H1 (cell line): ENCODE measurements around the gene NPHP4. TPM values are rescaled to one million over a fixed set of nuclear protein-coding genes. Genes with fewer than 3 reads are reported as not detected.

Experiments
- CTCF ChIA-PET: fragments of 300-600 bp; sonication (Branson Sonifier 250); formaldehyde crosslinking; loops from one replicate; lab custom pipeline; 2021; ENCODE audit not compliant: partially characterized antibody; lab: Charles Lee
- POLR2A ChIA-PET: fragments of 300-600 bp; sonication (Branson Sonifier 250); formaldehyde crosslinking; loops from one replicate; lab custom pipeline; 2021; ENCODE audit warnings: inconsistent platforms; ENCODE audit not compliant: partially characterized antibody; lab: Charles Lee
- DNase-seq, 2 experiments: peaks; one replicate each; pipeline versions ENCODE4 v3.0.0 to v3.0.0-alpha.2; 2010 to 2022; ENCODE audit warnings: low spot score in 2 of 2, low read depth in 1 of 2, mixed read lengths in 1 of 2
- FAIRE-seq: peaks from 2 replicates; lab custom pipeline; 2011; peaks lifted over from hg19 to GRCh38; lab: Jason Lieb, UNC
- H2AFZ ChIP-seq: 2 replicates; pipeline ENCODE4 v1.8.1; 2012; ENCODE audit warnings: low read length, inconsistent platforms
- H2AK5ac ChIP-seq: 2 replicates; pipeline ENCODE4 v1.6.1; 2013; ENCODE audit warnings: low read depth, low read length
- H2BK120ac ChIP-seq: replicated peaks from 2 replicates; pipeline ENCODE3; 2013; ENCODE audit warnings: low read depth, low read length, inconsistent platforms
- H2BK12ac ChIP-seq: 2 replicates; pipeline ENCODE4 v1.6.1; 2013; ENCODE audit warnings: low read depth, low read length
- H2BK15ac ChIP-seq: 2 replicates; pipeline ENCODE4 v1.6.1; 2013; ENCODE audit warnings: low read length
- H2BK20ac ChIP-seq: 2 replicates; pipeline ENCODE4 v1.6.1; 2013; ENCODE audit warnings: low read length
- H2BK5ac ChIP-seq: 2 replicates; pipeline ENCODE4 v1.6.1; 2013; ENCODE audit warnings: low read depth, low read length
- H3K14ac ChIP-seq: 2 replicates; pipeline ENCODE4 v1.6.1; 2013; ENCODE audit warnings: inconsistent platforms; ENCODE audit not compliant: insufficient read length
- H3K18ac ChIP-seq: 2 replicates; pipeline ENCODE4 v1.6.1; 2013; ENCODE audit warnings: low read length; ENCODE audit errors: extremely low read depth
- H3K23ac ChIP-seq: 2 replicates; pipeline ENCODE4 v1.6.1; 2013; ENCODE audit warnings: inconsistent platforms; ENCODE audit not compliant: insufficient read length
- H3K23me2 ChIP-seq: 2 replicates; pipeline ENCODE4 v1.6.1; 2013; ENCODE audit warnings: low read depth, low read length
- H3K27ac ChIP-seq: 2 replicates; pipeline ENCODE4 v1.6.1; 2011; ENCODE audit warnings: low read depth, low read length, inconsistent platforms
- H3K27me3 ChIP-seq, 4 experiments: replicated peaks in 1 of 4; 1 replicate in 1 of 4; 2 replicates in 3 of 4; pipeline versions ENCODE4 v1.6.1 to v1.8.1; 2011 to 2013; ENCODE audit warnings: low read length in 3 of 4, mild to moderate bottlenecking in 3 of 4, inconsistent platforms in 2 of 4, mixed read lengths in 2 of 4, moderate library complexity in 1 of 4; ENCODE audit not compliant: control insufficient read depth in 3 of 4, insufficient read depth in 3 of 4; ENCODE audit errors: extremely low read depth in 1 of 4
- H3K36me3 ChIP-seq, 4 experiments: 2 replicates each; pipeline versions ENCODE4 v1.6.1 to v1.8.1; 2011 to 2013; ENCODE audit warnings: mild to moderate bottlenecking in 4 of 4, low read length in 3 of 4, moderate library complexity in 2 of 4, control low read depth in 1 of 4, inconsistent platforms in 1 of 4; ENCODE audit not compliant: insufficient read depth in 4 of 4, control insufficient read depth in 2 of 4
- H3K4ac ChIP-seq: replicated peaks from 2 replicates; pipeline ENCODE3; 2013; ENCODE audit warnings: low read length, low read depth, mixed read lengths, inconsistent platforms; ENCODE audit not compliant: insufficient read length
- H3K4me1 ChIP-seq, 4 experiments: replicated peaks in 1 of 4; 1 replicate in 1 of 4; 2 replicates in 3 of 4; pipeline versions ENCODE4 v1.6.1 to v1.8.1; 2011 to 2013; ENCODE audit warnings: low read length in 3 of 4, inconsistent platforms in 2 of 4, mixed read lengths in 1 of 4; ENCODE audit not compliant: insufficient read depth in 4 of 4, control insufficient read depth in 3 of 4
- H3K4me2 ChIP-seq, 2 experiments: 2 replicates each; pipeline versions ENCODE4 v1.6.1 to v1.8.1; 2011 to 2013; ENCODE audit warnings: low read depth in 2 of 2, low read length in 2 of 2, control low read depth in 1 of 2, inconsistent platforms in 1 of 2, mild to moderate bottlenecking in 1 of 2; ENCODE audit not compliant: insufficient read depth in 1 of 2
- H3K4me3 ChIP-seq, 4 experiments: fragments of 200-600, 300-600 bp in 1 of 4; sonication (generic), shearing (Covaris generic), sonication (Bioruptor Twin) in 1 of 4; 2 replicates each; pipeline versions ENCODE4 v1.5.1 to v1.8.1; 2011 to 2016; ENCODE audit warnings: low read length in 4 of 4, low read depth in 3 of 4, control low read depth in 2 of 4, inconsistent platforms in 2 of 4, mild to moderate bottlenecking in 2 of 4, mixed read lengths in 1 of 4, moderate library complexity in 1 of 4; ENCODE audit not compliant: insufficient read depth in 2 of 4; ENCODE audit errors: extremely low read depth in 1 of 4
- H3K56ac ChIP-seq: replicated peaks from 2 replicates; pipeline ENCODE3; 2013; ENCODE audit warnings: low read depth, mild to moderate bottlenecking, mixed read lengths, low read length, inconsistent platforms; ENCODE audit not compliant: insufficient read length
- H3K79me1 ChIP-seq: 2 replicates; pipeline ENCODE4 v1.6.1; 2013; ENCODE audit warnings: low read depth, low read length, control low read depth
- H3K79me2 ChIP-seq, 2 experiments: 2 replicates each; pipeline versions ENCODE4 v1.6.1 to v1.8.1; 2012 to 2013; ENCODE audit warnings: low read length in 2 of 2, mild to moderate bottlenecking in 2 of 2, inconsistent platforms in 1 of 2; ENCODE audit not compliant: insufficient read depth in 2 of 2, control insufficient read depth in 1 of 2
- H3K9ac ChIP-seq, 4 experiments: replicated peaks in 1 of 4; 1 replicate in 1 of 4; 2 replicates in 3 of 4; pipeline versions ENCODE4 v1.6.1 to v1.8.1; 2011 to 2013; ENCODE audit warnings: low read depth in 3 of 4, low read length in 3 of 4, control low read depth in 2 of 4, mild to moderate bottlenecking in 2 of 4, moderate library complexity in 2 of 4, inconsistent platforms in 1 of 4; ENCODE audit errors: extremely low read depth in 1 of 4
- H3K9me3 ChIP-seq, 2 experiments: 2 replicates each; pipeline versions ENCODE4 v1.6.1 to v1.8.1; 2012 to 2013; ENCODE audit warnings: mild to moderate bottlenecking in 2 of 2, moderate library complexity in 2 of 2, control low read depth in 1 of 2, inconsistent platforms in 1 of 2, low read depth in 1 of 2, low read length in 1 of 2, mixed read lengths in 1 of 2; ENCODE audit not compliant: insufficient read depth in 2 of 2
- H4K20me1 ChIP-seq, 2 experiments: replicated peaks in 1 of 2; 2 replicates each; pipeline versions ENCODE3 to v1.8.1; 2011 to 2013; ENCODE audit warnings: inconsistent platforms in 2 of 2, low read length in 2 of 2, mild to moderate bottlenecking in 1 of 2; ENCODE audit not compliant: insufficient read depth in 2 of 2, control insufficient read depth in 1 of 2
- H4K5ac ChIP-seq: 2 replicates; pipeline ENCODE4 v1.6.1; 2013; ENCODE audit warnings: low read length, low read depth, mixed read lengths, inconsistent platforms; ENCODE audit not compliant: insufficient read length
- H4K8ac ChIP-seq: 2 replicates; pipeline ENCODE4 v1.8.0; 2013; ENCODE audit warnings: mild to moderate bottlenecking, moderate library complexity, low read length, inconsistent platforms; ENCODE audit not compliant: insufficient read depth; ENCODE audit errors: extremely low read depth
- H4K91ac ChIP-seq: replicated peaks from 2 replicates; pipeline ENCODE3; 2013; ENCODE audit warnings: low read length, mixed read lengths, inconsistent platforms; ENCODE audit not compliant: insufficient read length
- CREB1 ChIP-seq: IDR thresholded peaks from 2 replicates; pipeline ENCODE4 v1.6.1; 2012; ENCODE audit warnings: inconsistent platforms
- RFX5 ChIP-seq: IDR thresholded peaks from 2 replicates; pipeline ENCODE4 v1.6.1; 2011; ENCODE audit warnings: low read depth, low read length, improper control_type of control experiment, borderline replicate concordance
- RNF2 ChIP-seq: fragments of 200-900, 300-1000 bp; sonication (generic); IDR thresholded peaks from 2 replicates; pipeline ENCODE4 v1.7.1; 2016; ENCODE audit warnings: borderline replicate concordance, low read depth, mild to moderate bottlenecking, antibody characterized with exemption, low read length; ENCODE audit not compliant: poor library complexity, severe bottlenecking; ENCODE audit errors: missing control alignments
- SP2 ChIP-seq: IDR thresholded peaks from 2 replicates; pipeline ENCODE4 v1.6.1; 2012; ENCODE audit warnings: mild to moderate bottlenecking, low read length, inconsistent platforms
- TEAD4 ChIP-seq: IDR thresholded peaks from 2 replicates; pipeline ENCODE4 v1.6.1; 2012; ENCODE audit warnings: low read depth, low read length, inconsistent platforms, mixed read lengths
- WGBS, 2 experiments: shearing (Covaris generic) in 1 of 2; methylation state at CpG; one replicate each; pipeline versions ENCODE4 v1.1.6 to v1.1.7; 2013 to 2015; ENCODE audit warnings: low lambda C conversion rate in 2 of 2, mixed read lengths in 2 of 2, inconsistent platforms in 1 of 2, low coverage in 1 of 2, missing lambda C conversion rate in 1 of 2; ENCODE audit not compliant: insufficient replicate concordance in 2 of 2, insufficient coverage in 1 of 2, insufficient read length in 1 of 2; ENCODE audit errors: extremely low coverage in 1 of 2, missing lambda C conversion rate in 1 of 2; 5-methylcytosine and 5-hydroxymethylcytosine counted together
- polyA plus RNA-seq, 7 experiments: library from polyadenylated mRNA; depleted of rRNA in 3 of 7; stranded (reverse) in 5 of 7; unstranded in 2 of 7; fragments of >200 nt in 5 of 7; fragments of 200-250 nt in 2 of 7; gene quantifications; 1 replicate in 5 of 7; 2 replicates in 1 of 7; 4 replicates in 1 of 7; pipeline versions ENCODE4 v1.2.1 to v1.2.3, GENCODE V29; 2011 to 2013; ENCODE audit warnings: missing spikeins in 2 of 7, mixed read lengths in 2 of 7
- total RNA-seq: library from RNA; stranded (reverse); fragmentation: NEBNext Ultra II Directional; extraction: Animal tissue kit (Norgen Biotek cat#: 25700); gene quantifications from 2 replicates; pipeline ENCODE4 v1.2.1, GENCODE V29; 2021
- TF ChIP-seq, protein P1 (sequence below): IDR thresholded peaks from 2 replicates; pipeline ENCODE4 v1.6.1; 2012; ENCODE audit warnings: low read length, inconsistent platforms
- TF ChIP-seq, protein P2 (sequence below): IDR thresholded peaks from 2 replicates; pipeline ENCODE4 v1.6.1; 2012; ENCODE audit warnings: inconsistent platforms
- TF ChIP-seq, protein P3 (sequence below): IDR thresholded peaks from 2 replicates; pipeline ENCODE4 v1.6.1; 2012; ENCODE audit warnings: inconsistent platforms

Gene NPHP4
- total and polyA plus RNA-seq, 2 of the 8 experiments (the other 6 are each of a cell fraction or from before 2014, with no cell fraction given): 5.8 to 14.0 TPM

DNA sequence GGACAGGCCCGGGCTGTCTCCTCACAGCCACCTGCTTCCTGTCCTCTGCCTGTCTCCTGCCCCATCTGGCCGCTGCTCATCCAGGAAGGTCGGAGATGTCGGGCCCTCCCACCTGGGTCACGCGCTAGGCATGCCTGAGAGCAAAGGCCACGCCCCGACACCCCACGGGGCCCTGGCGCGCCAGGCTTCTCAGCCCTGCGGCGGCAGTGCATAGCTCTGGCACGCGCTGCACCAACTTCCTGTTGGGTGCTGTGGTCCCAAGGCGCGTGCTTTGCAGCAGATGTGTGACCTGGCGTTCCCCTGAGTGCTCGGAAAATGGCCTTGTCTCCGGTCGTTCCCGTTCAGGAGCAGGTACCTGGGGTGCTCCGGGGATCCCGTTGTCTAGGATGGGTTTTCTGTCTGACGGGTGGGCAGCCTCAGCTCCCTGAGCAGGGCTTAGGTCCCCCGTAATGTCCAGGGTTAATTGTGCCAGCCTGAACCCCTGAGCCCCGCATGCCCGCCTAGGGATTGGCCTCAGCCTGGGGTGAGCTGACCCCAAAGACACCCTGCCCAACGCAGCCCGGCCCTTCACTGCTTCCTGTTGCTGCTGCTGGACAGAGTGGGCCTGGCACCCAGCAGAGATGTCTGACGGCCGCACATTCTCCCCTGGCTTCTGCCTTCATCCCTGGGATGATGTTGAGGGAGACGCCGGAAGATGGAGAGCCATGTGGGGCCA is 34.0 kb upstream of the NPHP4 start:
- H3K23ac ChIP-seq: no peak overlapping the region
- POLR2A ChIA-PET: interaction anchor here (0.5 to 1.2 kb wide), 2 partner anchors 9 to 163 kb away, joined by 3 read pairs; no protein-coding TSS in a partner anchor
- H2BK20ac ChIP-seq: peak overlapping the region; percentile 15; the same call in 1 of the 2 replicates
- 49% methylated on average over 33 of the region's 34 CpGs; no CpG with 5 or more reads in 1 of the 2 experiments for WGBS, 2 experiments
- H4K8ac ChIP-seq: peak overlapping the region; percentile 91
- H2AFZ ChIP-seq: no peak overlapping the region; the same call in 1 of the 2 replicates
- no peak for FAIRE-seq
- no peak overlapping the region for H4K91ac ChIP-seq
- peak overlapping the region in 1 of 4 experiments; percentile 18; a peak in 1 of 8 replicates for H3K4me3 ChIP-seq
- no peaks in the 10 kb centered on the region; a peak in 1 of 4 replicates for H3K79me2 ChIP-seq
- no peaks in the 10 kb centered on the region for H3K27me3 ChIP-seq
- H3K56ac ChIP-seq: no peak overlapping the region
- H4K20me1 ChIP-seq: peaks cover 0 to 9% of the 10 kb centered on the region in 2 experiments
- peak overlapping the region; percentile 23; the same call in 1 of the 2 replicates for H2BK12ac ChIP-seq
- peak overlapping the region; percentile 50 for H4K5ac ChIP-seq
- no peak overlapping the region for H3K27ac ChIP-seq
- H3K18ac ChIP-seq: 0 out of 2 replicates have a peak overlapping the region, but pooled peaks have one; percentile 75
- H2BK15ac ChIP-seq: no peak overlapping the region; the same call in 1 of the 2 replicates
- no peaks in the 10 kb centered on the region for H3K9me3 ChIP-seq
- H3K4me1 ChIP-seq: peaks cover 0 to 19% (median 7%) of the 10 kb centered on the region in 4 experiments; a peak in 5 of 7 replicates
- CTCF ChIA-PET: interaction anchor here (0.8 to 4.3 kb wide), 5 partner anchors 9 to 34 kb away, joined by 3 to 24 read pairs (median 6); partner anchors contain the start of gene NPHP4
- DNase-seq: peak in 1 of 2 experiments; percentile 83
- no peak overlapping the region for H2AK5ac ChIP-seq
- peak overlapping the region; percentile 48 to 53 for H3K4me2 ChIP-seq
- H3K4ac ChIP-seq: no peak overlapping the region
- H3K23me2 ChIP-seq: peaks cover 10% of the 10 kb centered on the region; the same call in 1 of the 2 replicates
- no peak overlapping the region for H3K9ac ChIP-seq
- H2BK120ac ChIP-seq: no peak overlapping the region
- H3K36me3 ChIP-seq: no peaks in the 10 kb centered on the region
- H3K79me1 ChIP-seq: no peaks in the 10 kb centered on the region
- H2BK5ac ChIP-seq: peak overlapping the region; percentile 40; the same call in 1 of the 2 replicates
- no peak overlapping the region for H3K14ac ChIP-seq
- TF ChIP-seq SP2 (no peak), RNF2 (no peak), RFX5 (no peak), TEAD4 (0 out of 2 replicates have a peak, but pooled peaks have one; percentile 24), CREB1 (no peak)
- TF ChIP-seq, protein P1, sequence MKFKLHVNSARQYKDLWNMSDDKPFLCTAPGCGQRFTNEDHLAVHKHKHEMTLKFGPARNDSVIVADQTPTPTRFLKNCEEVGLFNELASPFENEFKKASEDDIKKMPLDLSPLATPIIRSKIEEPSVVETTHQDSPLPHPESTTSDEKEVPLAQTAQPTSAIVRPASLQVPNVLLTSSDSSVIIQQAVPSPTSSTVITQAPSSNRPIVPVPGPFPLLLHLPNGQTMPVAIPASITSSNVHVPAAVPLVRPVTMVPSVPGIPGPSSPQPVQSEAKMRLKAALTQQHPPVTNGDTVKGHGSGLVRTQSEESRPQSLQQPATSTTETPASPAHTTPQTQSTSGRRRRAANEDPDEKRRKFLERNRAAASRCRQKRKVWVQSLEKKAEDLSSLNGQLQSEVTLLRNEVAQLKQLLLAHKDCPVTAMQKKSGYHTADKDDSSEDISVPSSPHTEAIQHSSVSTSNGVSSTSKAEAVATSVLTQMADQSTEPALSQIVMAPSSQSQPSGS: no peak
- TF ChIP-seq, protein P2, sequence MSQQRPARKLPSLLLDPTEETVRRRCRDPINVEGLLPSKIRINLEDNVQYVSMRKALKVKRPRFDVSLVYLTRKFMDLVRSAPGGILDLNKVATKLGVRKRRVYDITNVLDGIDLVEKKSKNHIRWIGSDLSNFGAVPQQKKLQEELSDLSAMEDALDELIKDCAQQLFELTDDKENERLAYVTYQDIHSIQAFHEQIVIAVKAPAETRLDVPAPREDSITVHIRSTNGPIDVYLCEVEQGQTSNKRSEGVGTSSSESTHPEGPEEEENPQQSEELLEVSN: peak; percentile 61; the same call in 1 of the 2 replicates
- TF ChIP-seq, protein P3, sequence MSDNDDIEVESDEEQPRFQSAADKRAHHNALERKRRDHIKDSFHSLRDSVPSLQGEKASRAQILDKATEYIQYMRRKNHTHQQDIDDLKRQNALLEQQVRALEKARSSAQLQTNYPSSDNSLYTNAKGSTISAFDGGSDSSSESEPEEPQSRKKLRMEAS: peak; percentile 87
